ENCODE measurements around the gene EMCN. TPM values are rescaled to one million over a fixed set of nuclear protein-coding genes. Genes with fewer than 3 reads are reported as not detected.

The EMCN gene
- total RNA-seq, 4 donors from 2014 or later: 24.5 to 64.8 (median 32.4) TPM

DNA sequence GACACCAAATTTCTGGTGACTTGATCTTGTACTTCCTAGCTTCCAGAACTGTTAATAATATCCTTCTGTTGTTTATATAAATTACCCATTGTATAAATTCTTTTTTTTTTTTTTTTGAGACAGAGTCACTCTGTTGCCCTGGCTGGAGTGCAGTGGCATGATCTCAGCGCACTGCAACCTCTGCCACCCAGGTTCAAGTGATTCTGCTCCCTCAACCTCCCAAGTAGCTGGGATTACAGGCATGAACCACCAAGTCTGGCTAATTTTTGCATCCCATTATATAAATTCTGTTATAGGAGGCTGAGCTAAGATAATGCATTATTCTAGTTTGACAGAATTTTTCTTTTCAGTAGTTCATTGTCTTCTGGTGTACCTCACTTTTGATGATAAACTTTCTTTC, 170.6 kb downstream of the EMCN start:
- DNase-seq (ENCODE audit: low spot score) (no peak), ATAC-seq (ENCODE audit: low FRiP score) (no peak)
- TF ChIP-seq, protein P1, sequence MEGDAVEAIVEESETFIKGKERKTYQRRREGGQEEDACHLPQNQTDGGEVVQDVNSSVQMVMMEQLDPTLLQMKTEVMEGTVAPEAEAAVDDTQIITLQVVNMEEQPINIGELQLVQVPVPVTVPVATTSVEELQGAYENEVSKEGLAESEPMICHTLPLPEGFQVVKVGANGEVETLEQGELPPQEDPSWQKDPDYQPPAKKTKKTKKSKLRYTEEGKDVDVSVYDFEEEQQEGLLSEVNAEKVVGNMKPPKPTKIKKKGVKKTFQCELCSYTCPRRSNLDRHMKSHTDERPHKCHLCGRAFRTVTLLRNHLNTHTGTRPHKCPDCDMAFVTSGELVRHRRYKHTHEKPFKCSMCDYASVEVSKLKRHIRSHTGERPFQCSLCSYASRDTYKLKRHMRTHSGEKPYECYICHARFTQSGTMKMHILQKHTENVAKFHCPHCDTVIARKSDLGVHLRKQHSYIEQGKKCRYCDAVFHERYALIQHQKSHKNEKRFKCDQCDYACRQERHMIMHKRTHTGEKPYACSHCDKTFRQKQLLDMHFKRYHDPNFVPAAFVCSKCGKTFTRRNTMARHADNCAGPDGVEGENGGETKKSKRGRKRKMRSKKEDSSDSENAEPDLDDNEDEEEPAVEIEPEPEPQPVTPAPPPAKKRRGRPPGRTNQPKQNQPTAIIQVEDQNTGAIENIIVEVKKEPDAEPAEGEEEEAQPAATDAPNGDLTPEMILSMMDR (IDR thresholded peaks at IDR 0.05): no peak

DNA sequence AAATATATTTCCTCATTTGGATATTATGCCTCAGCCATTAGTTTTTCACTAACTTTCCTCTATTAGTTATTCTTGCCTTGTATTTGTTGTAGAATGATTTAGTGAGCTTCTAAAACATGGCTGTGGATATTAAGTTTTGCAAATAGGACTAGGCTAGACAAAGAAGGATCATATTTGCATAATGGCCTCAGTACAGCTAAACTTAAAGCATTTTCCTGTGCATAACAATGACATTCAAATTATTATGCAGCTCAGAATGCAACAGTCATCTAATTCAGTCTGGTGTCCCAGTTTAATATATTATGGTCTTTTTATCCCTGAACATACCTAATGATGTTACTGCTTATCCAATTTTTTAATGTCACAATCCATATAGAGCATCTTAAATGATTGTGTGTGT, 172.2 kb downstream of the EMCN start:
- DNase-seq (ENCODE audit: low spot score) (no peak), ATAC-seq (ENCODE audit: low FRiP score) (no peak)
- TF ChIP-seq, protein P1 (IDR thresholded peaks at IDR 0.05): no peak
